HepG2 (cell line): ENCODE measurements around the gene ARHGAP33. TPM values are rescaled to one million over a fixed set of nuclear protein-coding genes. Genes with fewer than 3 reads are reported as not detected.

Experiments used
- CEBPB ChIP-seq: IDR thresholded peaks from 2 replicates; pipeline ENCODE4 v1.6.1; 2011; ENCODE audit warnings: low read depth, low read length, improper control_type of control experiment, borderline replicate concordance
- CENPX ChIP-seq: sonication (generic); formaldehyde crosslinking; IDR thresholded peaks from 2 replicates; pipeline ENCODE4 v1.9.0; 2021; ENCODE audit warnings: mild to moderate bottlenecking, missing genetic modification reagents, moderate library complexity
- CHD2 ChIP-seq: IDR thresholded peaks from 2 replicates; pipeline ENCODE4 v1.6.1; 2011; ENCODE audit warnings: low read depth, low read length, improper control_type of control experiment
- ETV5 ChIP-seq: IDR thresholded peaks from 2 replicates; pipeline ENCODE4 v1.6.1; 2018; ENCODE audit warnings: missing biosample characterization, missing genetic modification reagents, inconsistent platforms, borderline replicate concordance
- FOSL1 ChIP-seq: sonication (generic); formaldehyde crosslinking; IDR thresholded peaks from 2 replicates; pipeline ENCODE4 v1.9.0; 2021; ENCODE audit warnings: missing genetic modification reagents, borderline replicate concordance
- HOXD1 ChIP-seq: sonication (generic); formaldehyde crosslinking; IDR thresholded peaks from 2 replicates; pipeline ENCODE4 v1.5.0; 2020; ENCODE audit warnings: missing genetic modification reagents
- IKZF4 ChIP-seq: sonication (generic); formaldehyde crosslinking; IDR thresholded peaks from 2 replicates; pipeline ENCODE4 v1.5.1; 2020; ENCODE audit warnings: borderline replicate concordance, mild to moderate bottlenecking, low read depth, missing genetic modification reagents; ENCODE audit errors: not compliant biosample characterization
- IRF9 ChIP-seq: sonication (generic); formaldehyde crosslinking; IDR thresholded peaks from 2 replicates; pipeline ENCODE4 v1.8.0; 2022; ENCODE audit warnings: missing genetic modification reagents, mild to moderate bottlenecking, borderline replicate concordance
- KDM3A ChIP-seq: IDR thresholded peaks from 2 replicates; pipeline ENCODE4 v1.6.1; 2018; ENCODE audit warnings: low read depth, missing compliant biosample characterization
- KDM5A ChIP-seq: fragments of 200-600 bp; sonication (generic); IDR thresholded peaks from 2 replicates; pipeline ENCODE4 v1.7.0; 2018; ENCODE audit warnings: antibody characterized with exemption, mild to moderate bottlenecking, low read length, borderline replicate concordance
- KLF12 ChIP-seq: sonication (generic); formaldehyde crosslinking; IDR thresholded peaks from 2 replicates; pipeline ENCODE4 v1.4.0; 2020; ENCODE audit warnings: missing genetic modification reagents, borderline replicate concordance
- MNT ChIP-seq: fragments of 450-650 bp; IDR thresholded peaks from 2 replicates; pipeline ENCODE4 v1.6.1; 2016
- PAXIP1 ChIP-seq: sonication (generic); formaldehyde crosslinking; conservative IDR thresholded peaks from 2 replicates; pipeline ENCODE4 v1.4.0; 2020; ENCODE audit warnings: mild to moderate bottlenecking, missing genetic modification reagents, moderate library complexity
- POLR2G ChIP-seq: fragments of 200-400 bp; formaldehyde crosslinking; IDR thresholded peaks from 2 replicates; pipeline ENCODE4 v1.6.1; 2018; ENCODE audit warnings: mild to moderate bottlenecking, low read depth, low read length, moderate library complexity
- RBM22 ChIP-seq: fragments of 200-400 bp; formaldehyde crosslinking; optimal IDR thresholded peaks from 2 replicates; pipeline ENCODE3; 2017; ENCODE audit warnings: mild to moderate bottlenecking, low read length, moderate library complexity
- RXRB ChIP-seq: IDR thresholded peaks from 2 replicates; pipeline ENCODE4 v1.6.1; 2016; ENCODE audit warnings: borderline replicate concordance, missing genetic modification reagents, missing compliant biosample characterization
- SMC3 ChIP-seq: IDR thresholded peaks from 2 replicates; pipeline ENCODE4 v1.6.1; 2011; ENCODE audit warnings: low read length, improper control_type of control experiment
- SP1 ChIP-seq, 2 experiments: fragments of 450-650 bp in 1 of 2; sonication (generic) in 1 of 2; formaldehyde crosslinking in 1 of 2; IDR thresholded peaks; 2 replicates each; pipeline versions ENCODE4 v1.4.0 to v1.6.1; 2016 to 2020; ENCODE audit warnings: missing genetic modification reagents in 1 of 2
- ZBTB7B ChIP-seq: sonication (generic); formaldehyde crosslinking; IDR thresholded peaks from 2 replicates; pipeline ENCODE4 v1.4.0; 2020; ENCODE audit warnings: missing genetic modification reagents
- ZFP36 ChIP-seq: fragments of 150-350 bp; IDR thresholded peaks from 2 replicates; pipeline ENCODE4 v1.6.1; 2018; ENCODE audit warnings: borderline replicate concordance, low read length, low read depth; ENCODE audit not compliant: partially characterized antibody
- ZNF567 ChIP-seq: sonication (generic); formaldehyde crosslinking; IDR thresholded peaks from 2 replicates; pipeline ENCODE4 v1.8.1; 2023; ENCODE audit warnings: mild to moderate bottlenecking, missing genetic modification reagents, borderline replicate concordance
- ZNF816 ChIP-seq: sonication (generic); formaldehyde crosslinking; IDR thresholded peaks from 2 replicates; pipeline ENCODE4 v1.8.0; 2022; ENCODE audit warnings: missing genetic modification reagents, mild to moderate bottlenecking, borderline replicate concordance
- ZNF839 ChIP-seq: sonication (generic); formaldehyde crosslinking; IDR thresholded peaks from 2 replicates; pipeline ENCODE4 v1.4.0; 2020; ENCODE audit warnings: missing genetic modification reagents, mild to moderate bottlenecking, borderline replicate concordance
- ZNF883 ChIP-seq: sonication (generic); formaldehyde crosslinking; IDR thresholded peaks from 2 replicates; pipeline ENCODE4 v1.5.1; 2020; ENCODE audit warnings: mild to moderate bottlenecking, missing genetic modification reagents; ENCODE audit errors: not compliant biosample characterization
- polyA plus RNA-seq, 8 experiments: library from polyadenylated mRNA; depleted of rRNA in 3 of 8; stranded (reverse) in 7 of 8; unstranded in 1 of 8; fragments of >200 nt; fragmentation: Illumina TruSeq in 4 of 8; extraction: Trizol in 4 of 8; gene quantifications; 2 replicates each; pipeline versions ENCODE4 v1.2.1 to v1.2.3, GENCODE V29; 2011 to 2016; ENCODE audit warnings: low read depth in 4 of 8, missing spikeins in 1 of 8, mixed read lengths in 1 of 8; ENCODE audit not compliant: insufficient read depth in 1 of 8
- total RNA-seq, 5 experiments: library from RNA; depleted of rRNA; stranded (reverse); fragments of >200 nt; fragmentation: Illumina TruSeq; extraction: Trizol; gene quantifications; 2 replicates each; pipeline ENCODE4 v1.2.3, GENCODE V29; 2016; ENCODE audit warnings: low read depth in 1 of 5

The ARHGAP33 gene
- total and polyA plus RNA-seq, 2 of the 13 experiments (the other 11 are each of a cell fraction or from before 2014, with no cell fraction given): 1.3 to 2.7 TPM

- TF ChIP-seq MNT (no peak), ZBTB7B (CRISPR knock-in tag) (peak; percentile 52; the same call in 1 of the 2 replicates), ETV5 (CRISPR knock-in tag) (no peak), POLR2G (peak; percentile 70), KDM3A (CRISPR knock-in tag) (no peak), RBM22 (peak; percentile 22), IKZF4 (CRISPR knock-in tag) (no peak), PAXIP1 (CRISPR knock-in tag) (0 out of 2 replicates have a peak, but pooled peaks have one; percentile 6), IRF9 (CRISPR knock-in tag) (no peak), KDM5A (peak; percentile 25; the same call in 1 of the 2 replicates), SMC3 (no peak), SP1 (IDR thresholded peaks at IDR 0.05) (no peak), SP1 (CRISPR knock-in tag; IDR thresholded peaks at IDR 0.05) (no peak), ZFP36 (no peak), RXRB (CRISPR knock-in tag) (no peak), FOSL1 (CRISPR knock-in tag) (no peak), ZNF883 (CRISPR knock-in tag) (no peak), HOXD1 (CRISPR knock-in tag) (no peak), ZNF567 (CRISPR knock-in tag) (no peak), CENPX (CRISPR knock-in tag) (no peak), CEBPB (peak; percentile 67), KLF12 (0 out of 2 replicates have a peak, but pooled peaks have one; percentile 13), CHD2 (peak; percentile 50; the same call in 1 of the 2 replicates), ZNF839 (no peak), ZNF816 (CRISPR knock-in tag) (no peak)
Observed at GRCh38 chr19:35745328-35746086, 29.9 kb upstream of the ARHGAP33 start, which contains the start of the genes PSENEN and U2AF1L4 (continued).
